ENCODE results near the gene SLC45A3. TPM values are rescaled to one million over a fixed set of nuclear protein-coding genes. Genes with fewer than 3 reads are reported as not detected.

The SLC45A3 gene
- total and polyA plus RNA-seq, 2 of the 8 experiments (the other 6 are each of a cell fraction or from before 2014, with no cell fraction given), result 13.0 to 14.3 TPM

DNA sequence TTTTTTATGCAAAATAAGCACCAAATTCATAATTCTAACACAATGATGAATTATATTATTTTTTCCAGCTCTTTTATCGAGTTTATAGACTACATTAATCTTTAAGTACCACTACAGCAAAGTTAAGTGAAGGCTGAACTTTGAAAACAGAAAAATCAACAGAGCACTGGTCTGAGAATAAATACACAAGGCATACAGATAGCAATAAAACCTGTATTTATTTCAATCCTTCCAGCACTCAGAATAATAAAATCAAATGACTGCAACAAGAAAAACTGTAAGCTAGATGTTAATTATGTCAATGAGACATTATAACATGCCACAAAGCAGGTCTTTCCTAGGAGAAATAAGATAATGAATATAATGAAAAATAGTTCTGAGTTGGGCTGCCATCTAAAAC, 45.2 kb upstream of the SLC45A3 start:
- peaks cover 4% of the 10 kb centered on the region in 2 experiments for H4K20me1 ChIP-seq (replicated peaks in 1 of 2; ENCODE audit: control insufficient read depth in 1 of 2, insufficient read depth in 2 of 2, low read length in 2 of 2)
- H2BK20ac ChIP-seq (ENCODE audit: low read length), result no peak overlapping the region
- no peak overlapping the region for H2BK15ac ChIP-seq (ENCODE audit: low read length)
- H2BK12ac ChIP-seq (ENCODE audit: low read depth, low read length), result no peak overlapping the region
- H3K14ac ChIP-seq (ENCODE audit: insufficient read length), result no peak overlapping the region
- peaks cover 0 to 49% of the 10 kb centered on the region in 2 experiments; a peak in 2 of 4 replicates for H3K79me2 ChIP-seq (ENCODE audit: control insufficient read depth in 1 of 2, insufficient read depth in 2 of 2, low read length in 2 of 2)
- CTCF ChIA-PET (ENCODE audit: partially characterized antibody), result interaction anchor here (5.6 to 6.8 kb wide), 2 partner anchors 13 to 67 kb away, joined by 43 to 54 read pairs; no protein-coding TSS in a partner anchor
- no peak overlapping the region for H4K8ac ChIP-seq (ENCODE audit: extremely low read depth, insufficient read depth, low read length)
- POLR2A ChIA-PET (ENCODE audit: partially characterized antibody), result interaction anchor here (1.0 to 5.3 kb wide), 4 partner anchors 11 to 17 kb away, joined by 3 to 21 read pairs (median 10); no protein-coding TSS in a partner anchor
- H2AK5ac ChIP-seq (ENCODE audit: low read depth, low read length), result no peak overlapping the region
- no peaks in the 10 kb centered on the region for H3K27me3 ChIP-seq (replicated peaks in 1 of 4; ENCODE audit: control insufficient read depth in 3 of 4, extremely low read depth in 1 of 4, insufficient read depth in 3 of 4, low read length in 3 of 4)
- H3K18ac ChIP-seq (ENCODE audit: extremely low read depth, low read length), result no peak overlapping the region
- no peak overlapping the region for H4K91ac ChIP-seq (replicated peaks; ENCODE audit: insufficient read length, low read length)
- no peaks in the 10 kb centered on the region for H3K23me2 ChIP-seq (ENCODE audit: low read depth, low read length)
- no peak for TF ChIP-seq MAFK (IDR thresholded peaks at IDR 0.05; ENCODE audit: low read depth, low read length)
- no peak for TF ChIP-seq SIX5 (IDR thresholded peaks at IDR 0.05; ENCODE audit: low read depth, low read length)
- TF ChIP-seq SP4 (IDR thresholded peaks at IDR 0.05; ENCODE audit: low read length), result no peak
- TF ChIP-seq BRCA1 (IDR thresholded peaks at IDR 0.05; ENCODE audit: low read depth, low read length), result no peak
- TF ChIP-seq EGR1 (IDR thresholded peaks at IDR 0.05; ENCODE audit: borderline replicate concordance, low read depth, low read length), result no peak
- no peak for TF ChIP-seq POLR2AphosphoS5 (IDR thresholded peaks at IDR 0.05; ENCODE audit: low read depth, low read length)
- TF ChIP-seq SP1 (IDR thresholded peaks at IDR 0.05; ENCODE audit: low read depth, low read length), result no peak
- no peak for TF ChIP-seq TCF12 (IDR thresholded peaks at IDR 0.05; ENCODE audit: low read depth, low read length)
- TF ChIP-seq RNF2 (IDR thresholded peaks at IDR 0.05; ENCODE audit: borderline replicate concordance, low read depth, low read length, missing control alignments, poor library complexity, severe bottlenecking), result no peak
- TF ChIP-seq SP2 (IDR thresholded peaks at IDR 0.05; ENCODE audit: low read length), result no peak
- no peak for TF ChIP-seq CHD2 (IDR thresholded peaks at IDR 0.05; ENCODE audit: low read length)
- no peak for TF ChIP-seq BCL11A (IDR thresholded peaks at IDR 0.05; ENCODE audit: low read depth in 2 of 2, low read length in 2 of 2)
- H3K4me1 ChIP-seq (replicated peaks in 1 of 4; ENCODE audit: control insufficient read depth in 3 of 4, insufficient read depth in 4 of 4, low read length in 3 of 4), result no peaks in the 10 kb centered on the region
- H3K9ac ChIP-seq (replicated peaks in 1 of 4; ENCODE audit: extremely low read depth in 1 of 4, low read depth in 3 of 4, low read length in 3 of 4), result no peak overlapping the region
- H3K4ac ChIP-seq (replicated peaks; ENCODE audit: insufficient read length, low read depth, low read length), result no peak overlapping the region
- H3K4me2 ChIP-seq (ENCODE audit: insufficient read depth in 1 of 2, low read depth in 2 of 2, low read length in 2 of 2), result no peak overlapping the region
- no peak overlapping the region for H4K5ac ChIP-seq (ENCODE audit: insufficient read length, low read depth, low read length)
- no peak overlapping the region for H3K23ac ChIP-seq (ENCODE audit: insufficient read length)
- H3K36me3 ChIP-seq (ENCODE audit: control insufficient read depth in 2 of 4, insufficient read depth in 4 of 4, low read length in 3 of 4), result peaks cover 2 to 85% (median 31%) of the 10 kb centered on the region in 4 experiments; a peak in 6 of 8 replicates
- no peak for FAIRE-seq
- H3K4me3 ChIP-seq (ENCODE audit: extremely low read depth in 1 of 4, insufficient read depth in 2 of 4, low read depth in 3 of 4, low read length in 4 of 4), result no peak overlapping the region
- 48% methylated on average over 1 of the region's 1 CpG; no CpG with 5 or more reads in 1 of the 2 experiments for WGBS, 2 experiments (ENCODE audit: extremely low coverage in 1 of 2, insufficient coverage in 1 of 2, insufficient read length in 1 of 2, insufficient replicate concordance in 2 of 2, low coverage in 1 of 2, low lambda C conversion rate in 2 of 2, missing lambda C conversion rate in 1 of 2)
- DNase-seq (ENCODE audit: low read depth in 1 of 2, low spot score in 2 of 2), result no peak
- no peak overlapping the region for H2BK120ac ChIP-seq (replicated peaks; ENCODE audit: low read depth, low read length)
- H3K9me3 ChIP-seq (ENCODE audit: insufficient read depth in 2 of 2, low read depth in 1 of 2, low read length in 1 of 2), result no peaks in the 10 kb centered on the region
- H3K56ac ChIP-seq (replicated peaks; ENCODE audit: insufficient read length, low read depth, low read length), result no peak overlapping the region
- no peaks in the 10 kb centered on the region; the same call in 1 of the 2 replicates for H3K79me1 ChIP-seq (ENCODE audit: low read depth, low read length)
- H2AFZ ChIP-seq (ENCODE audit: low read length), result no peak overlapping the region
- H3K27ac ChIP-seq (ENCODE audit: low read depth, low read length), result no peak overlapping the region
- no peak overlapping the region for H2BK5ac ChIP-seq (ENCODE audit: low read depth, low read length)

Data from H1 (cell line).